ENCODE measurements around the gene FKBP15.
A peak's percentile ranks its signal among the peaks of the same experiment; 100 is the strongest.
"Not testable (repeated sequence)": the region's sequence is repeated elsewhere in the genome, so short reads cannot be mapped to it uniquely, and the experiment has no call there.

The FKBP15 gene, protein sequence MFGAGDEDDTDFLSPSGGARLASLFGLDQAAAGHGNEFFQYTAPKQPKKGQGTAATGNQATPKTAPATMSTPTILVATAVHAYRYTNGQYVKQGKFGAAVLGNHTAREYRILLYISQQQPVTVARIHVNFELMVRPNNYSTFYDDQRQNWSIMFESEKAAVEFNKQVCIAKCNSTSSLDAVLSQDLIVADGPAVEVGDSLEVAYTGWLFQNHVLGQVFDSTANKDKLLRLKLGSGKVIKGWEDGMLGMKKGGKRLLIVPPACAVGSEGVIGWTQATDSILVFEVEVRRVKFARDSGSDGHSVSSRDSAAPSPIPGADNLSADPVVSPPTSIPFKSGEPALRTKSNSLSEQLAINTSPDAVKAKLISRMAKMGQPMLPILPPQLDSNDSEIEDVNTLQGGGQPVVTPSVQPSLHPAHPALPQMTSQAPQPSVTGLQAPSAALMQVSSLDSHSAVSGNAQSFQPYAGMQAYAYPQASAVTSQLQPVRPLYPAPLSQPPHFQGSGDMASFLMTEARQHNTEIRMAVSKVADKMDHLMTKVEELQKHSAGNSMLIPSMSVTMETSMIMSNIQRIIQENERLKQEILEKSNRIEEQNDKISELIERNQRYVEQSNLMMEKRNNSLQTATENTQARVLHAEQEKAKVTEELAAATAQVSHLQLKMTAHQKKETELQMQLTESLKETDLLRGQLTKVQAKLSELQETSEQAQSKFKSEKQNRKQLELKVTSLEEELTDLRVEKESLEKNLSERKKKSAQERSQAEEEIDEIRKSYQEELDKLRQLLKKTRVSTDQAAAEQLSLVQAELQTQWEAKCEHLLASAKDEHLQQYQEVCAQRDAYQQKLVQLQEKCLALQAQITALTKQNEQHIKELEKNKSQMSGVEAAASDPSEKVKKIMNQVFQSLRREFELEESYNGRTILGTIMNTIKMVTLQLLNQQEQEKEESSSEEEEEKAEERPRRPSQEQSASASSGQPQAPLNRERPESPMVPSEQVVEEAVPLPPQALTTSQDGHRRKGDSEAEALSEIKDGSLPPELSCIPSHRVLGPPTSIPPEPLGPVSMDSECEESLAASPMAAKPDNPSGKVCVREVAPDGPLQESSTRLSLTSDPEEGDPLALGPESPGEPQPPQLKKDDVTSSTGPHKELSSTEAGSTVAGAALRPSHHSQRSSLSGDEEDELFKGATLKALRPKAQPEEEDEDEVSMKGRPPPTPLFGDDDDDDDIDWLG

DNA sequence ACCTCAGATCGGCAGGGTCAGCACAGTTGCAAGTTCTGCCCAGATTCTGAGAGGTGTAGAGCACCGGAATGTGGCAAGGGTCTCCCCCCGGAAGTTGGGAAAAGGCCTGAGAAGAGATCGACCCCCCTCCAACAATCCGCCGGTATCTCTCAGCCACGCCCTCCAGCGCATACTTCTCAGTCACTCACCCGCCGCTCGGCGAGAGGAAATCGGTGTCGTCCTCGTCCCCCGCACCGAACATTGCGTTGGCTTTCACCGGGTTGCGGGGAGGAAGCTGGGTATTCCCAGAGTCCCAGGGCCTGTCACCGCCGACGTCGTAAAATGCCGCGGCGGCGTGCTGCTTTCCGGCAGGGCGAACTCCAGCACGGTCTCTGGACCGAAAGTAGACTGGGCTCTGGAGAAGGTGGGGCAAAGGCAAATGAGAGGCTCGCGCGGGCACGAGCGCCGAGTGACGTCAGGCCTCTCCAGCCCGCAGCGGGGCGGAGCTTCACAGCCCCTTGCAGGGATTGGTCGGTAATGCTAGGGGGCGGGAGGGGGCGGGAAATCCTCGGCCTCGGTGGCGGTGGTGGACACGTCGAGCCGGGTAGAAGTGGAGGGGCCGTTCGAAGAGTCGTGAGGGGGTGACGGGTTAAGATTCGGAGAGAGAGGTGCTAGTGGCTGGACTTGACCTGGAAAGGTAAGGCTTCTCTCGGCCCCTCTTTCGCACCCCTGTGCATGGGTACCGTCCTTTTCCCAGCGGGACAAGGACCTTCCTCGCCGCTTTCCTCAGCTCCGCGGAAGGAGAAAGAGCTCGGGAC lies at the start of gene FKBP15, which contains the start of gene SLC31A1:
TSS of gene FKBP15 (minus strand) at position 275 of the 797 bp plus-strand sequence. CDS start at position 241, 34 bp downstream.
TSS of gene SLC31A1 (plus strand) at position 542 of the 797 bp plus-strand sequence. CDS start 34,605 bp downstream, outside the sequence.
- peak; percentile 93 for DNase-seq (ENCODE audit: low read depth)

DNA sequence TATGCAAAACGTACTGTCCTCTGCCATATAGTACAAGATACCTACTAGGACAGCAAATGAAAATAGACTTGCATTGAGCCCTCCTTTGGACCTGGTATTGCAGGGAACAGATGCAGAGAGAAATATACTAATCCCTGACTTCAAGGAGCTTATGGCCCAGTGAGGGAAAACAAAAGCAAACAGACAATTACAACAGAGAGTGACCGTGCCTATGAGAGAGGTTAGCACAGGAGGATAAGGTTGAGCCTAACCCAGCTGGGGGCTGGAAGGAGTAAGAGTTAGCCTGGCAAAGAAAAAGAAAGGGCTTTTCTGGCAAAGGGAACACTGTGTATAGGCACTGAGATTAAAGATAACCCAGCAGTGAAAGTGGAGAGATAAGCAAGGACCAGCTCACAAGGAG lies 48.8 kb upstream of the FKBP15 start:
- no peak for DNase-seq (ENCODE audit: low read depth)

DNA sequence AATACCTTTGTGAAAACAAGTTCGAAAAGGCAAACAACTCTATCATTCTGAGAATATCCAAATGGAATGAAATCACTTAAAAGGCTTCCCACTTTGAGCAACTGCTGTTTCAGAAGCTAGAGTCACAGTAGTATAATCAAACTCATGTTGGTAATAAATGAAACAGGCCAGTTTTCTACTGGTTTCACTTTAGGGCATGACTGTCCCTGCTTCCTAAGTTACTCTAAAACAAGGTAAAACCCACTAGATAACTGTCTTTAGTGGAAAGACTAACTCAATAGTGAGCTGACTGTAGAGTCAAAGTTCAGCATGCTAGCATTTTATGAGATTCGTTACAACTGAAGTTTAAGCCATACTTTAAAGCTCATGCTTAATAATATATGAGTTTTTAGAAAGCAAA lies 48.3 kb upstream of the FKBP15 start:
- DNase-seq (ENCODE audit: low read depth): no peak

DNA sequence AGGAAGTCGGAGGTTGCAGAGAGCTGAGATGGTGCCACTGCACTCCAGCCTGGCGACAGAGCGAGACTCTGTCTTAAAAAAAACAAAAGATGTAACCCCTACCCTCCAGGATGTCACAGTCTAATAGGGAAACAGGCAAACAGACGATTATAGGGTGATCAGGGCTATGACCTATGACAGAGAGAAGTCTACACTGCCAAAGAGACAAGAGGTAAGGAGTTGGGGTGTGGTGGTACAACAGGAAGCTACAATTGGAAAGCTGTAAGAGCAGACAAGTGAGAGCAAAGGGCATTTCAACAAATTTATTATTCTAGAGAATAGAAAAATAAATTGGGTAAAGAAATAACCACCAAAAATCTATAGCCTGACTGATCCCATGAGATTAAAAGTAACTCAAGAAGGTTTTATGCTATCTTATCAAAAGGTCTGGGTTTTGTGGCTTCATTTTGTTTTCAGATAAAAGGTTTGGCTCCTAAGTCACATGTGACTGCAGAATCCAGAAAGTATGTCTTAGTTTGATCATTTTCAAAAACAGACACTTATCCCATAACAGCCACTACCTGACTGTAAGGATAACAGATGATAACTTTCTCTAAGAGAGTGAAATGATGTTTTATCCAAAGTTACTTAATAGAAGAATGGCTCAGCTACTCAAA lies 47.0 kb upstream of the FKBP15 start:
- DNase-seq (ENCODE audit: low read depth): no peak

DNA sequence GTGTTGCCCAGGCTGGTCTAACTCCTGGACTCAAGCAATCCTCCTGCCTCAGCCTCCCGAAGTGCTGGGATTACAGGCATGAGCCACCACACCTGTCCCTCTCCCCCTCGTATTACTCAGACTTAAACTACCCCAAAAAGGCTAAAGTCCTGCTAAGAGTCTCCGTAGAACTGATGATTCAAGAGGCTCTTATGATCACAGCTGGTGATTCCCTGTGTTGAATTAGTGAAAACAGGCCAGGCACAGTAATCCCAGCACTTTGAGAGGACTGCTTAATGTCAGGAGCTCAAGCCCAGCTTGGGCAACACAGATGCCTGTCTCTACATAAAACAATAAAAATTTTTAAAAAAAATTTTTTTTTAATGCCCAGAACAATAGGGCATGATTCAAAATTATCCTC lies 45.1 kb upstream of the FKBP15 start:
- DNase-seq (ENCODE audit: low read depth): no peak

DNA sequence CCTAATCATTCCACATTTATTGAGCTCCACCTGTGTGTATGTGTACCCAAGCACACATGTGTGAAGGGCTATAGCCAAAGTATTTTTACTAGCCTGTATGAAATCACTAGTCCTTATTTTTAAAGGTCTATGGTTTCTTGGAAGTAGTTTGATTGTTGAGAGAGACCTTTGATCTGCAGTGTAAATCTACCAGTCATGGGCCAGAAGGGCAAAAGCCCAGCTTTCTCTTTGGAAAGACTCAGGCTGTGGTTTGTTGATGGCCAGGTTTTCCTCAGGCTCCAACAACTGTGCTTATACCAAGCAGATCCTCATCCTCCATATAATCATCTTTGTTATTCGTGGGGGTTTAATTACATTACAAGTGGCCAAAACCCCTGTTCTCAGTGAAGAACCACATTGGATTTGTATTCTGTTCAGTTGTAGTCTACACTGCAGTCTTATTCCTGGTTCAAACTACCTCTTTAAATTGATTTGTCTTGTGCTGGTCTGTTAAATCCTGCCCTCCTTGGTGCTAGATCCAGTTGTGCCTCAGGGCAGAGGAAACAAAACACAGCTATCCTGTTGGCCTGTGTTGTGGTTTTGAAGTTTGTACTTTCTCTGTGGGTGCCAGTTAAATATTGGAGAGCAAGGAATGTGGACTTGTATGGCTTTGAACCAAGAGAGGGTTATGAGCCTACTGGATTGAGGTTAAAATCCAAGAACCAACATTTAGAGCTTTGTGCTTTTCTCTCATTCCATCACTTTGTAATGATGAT lies 41.0 kb upstream of the FKBP15 start:
- DNase-seq (ENCODE audit: low read depth): no peak

DNA sequence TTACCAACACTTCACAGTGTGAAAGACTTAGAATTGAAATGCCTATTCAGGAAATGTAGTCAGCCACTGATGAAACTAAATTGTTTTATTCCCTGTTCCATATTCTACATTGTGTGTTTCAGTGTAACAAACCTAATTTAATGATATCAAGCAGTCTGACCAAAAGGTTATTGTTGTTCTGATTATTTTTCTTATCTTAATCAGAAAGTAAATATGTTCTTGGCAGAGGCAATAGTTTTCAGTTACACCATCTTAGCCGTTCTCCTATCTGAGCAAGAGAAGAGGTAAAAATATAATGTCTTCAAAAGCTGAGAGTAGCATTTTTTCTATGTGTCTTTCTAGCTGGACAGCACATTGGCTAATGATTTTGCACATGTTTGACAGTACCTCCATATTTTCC lies 37.2 kb upstream of the FKBP15 start:
- no peak for DNase-seq (ENCODE audit: low read depth)

DNA sequence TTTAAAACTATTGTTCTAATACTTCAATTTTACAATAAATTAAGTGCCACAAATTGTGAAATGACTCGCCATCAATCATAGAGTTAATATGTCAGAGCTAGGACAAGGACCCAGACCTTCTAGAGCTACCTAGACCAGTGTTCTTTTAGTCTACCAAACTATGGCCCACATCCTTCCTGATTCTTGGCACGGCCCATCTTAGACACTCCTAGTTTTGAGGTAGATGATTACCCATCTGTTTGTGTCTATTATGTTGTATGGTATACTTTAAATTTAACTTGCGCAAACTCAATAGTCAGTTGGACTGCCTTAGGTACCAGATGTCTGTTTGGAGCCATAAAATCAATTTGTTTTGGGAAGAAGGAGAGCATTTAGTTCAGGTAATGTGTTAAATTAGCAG lies 36.8 kb upstream of the FKBP15 start:
- no peak for DNase-seq (ENCODE audit: low read depth)

DNA sequence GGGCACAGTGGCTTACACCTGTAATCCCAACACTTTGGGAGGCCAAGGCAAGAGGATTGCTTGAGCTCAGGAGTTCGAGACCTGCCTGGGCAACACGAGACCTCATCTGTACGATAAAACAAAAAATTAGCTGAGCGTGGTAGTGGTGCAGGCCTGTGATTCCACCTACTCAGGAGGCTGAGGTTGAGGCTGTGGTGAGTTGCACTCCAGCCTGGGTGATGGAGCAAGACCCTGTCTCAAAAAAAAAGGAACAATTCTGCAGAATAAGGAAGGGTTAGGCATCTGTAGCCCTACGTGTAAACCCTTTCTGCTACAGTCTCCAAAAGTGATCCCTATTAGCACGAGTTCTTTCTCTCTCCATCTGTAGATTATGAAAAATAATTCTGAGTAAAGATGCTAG lies 34.4 kb upstream of the FKBP15 start:
- no peak for DNase-seq (ENCODE audit: low read depth)

DNA sequence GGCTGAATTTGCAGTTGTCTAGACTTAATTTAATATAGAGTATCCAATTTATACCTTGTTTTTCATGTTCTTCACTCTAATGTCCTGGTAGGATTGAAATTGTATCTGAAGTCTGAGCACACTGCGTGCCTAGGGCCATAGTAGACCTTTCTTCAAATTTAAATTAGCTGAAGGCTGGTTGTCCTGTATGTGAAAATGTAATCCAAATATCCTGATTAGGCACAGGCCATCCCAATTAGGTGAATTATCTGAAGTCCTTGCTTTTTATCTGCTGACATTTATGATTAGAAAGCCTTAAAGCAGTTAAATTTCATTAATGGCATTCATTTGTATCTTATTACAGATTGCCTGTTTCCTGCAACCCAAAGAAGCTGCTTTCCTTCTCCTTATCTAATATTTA lies 33.9 kb upstream of the FKBP15 start:
- no peak for DNase-seq (ENCODE audit: low read depth)

DNA sequence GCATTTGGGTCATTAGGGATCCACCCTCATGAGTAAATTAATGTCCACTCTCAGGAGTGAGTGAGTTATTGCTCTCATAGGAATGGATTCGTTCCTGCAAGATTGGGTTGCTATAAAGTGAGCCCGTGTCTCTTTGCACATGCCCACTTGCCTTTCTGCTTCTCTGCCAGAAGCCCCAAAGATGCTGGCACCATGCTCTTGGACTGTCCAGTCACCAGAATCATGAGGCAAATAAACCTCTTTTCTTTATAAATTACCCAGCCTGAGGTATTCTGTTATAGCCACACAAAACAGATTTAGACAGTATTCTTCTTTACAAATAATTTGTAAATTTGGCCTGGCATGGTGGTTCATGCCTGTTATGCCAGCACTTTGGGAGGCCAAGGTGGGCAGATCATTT lies 29.7 kb upstream of the FKBP15 start:
- no peak for DNase-seq (ENCODE audit: low read depth)

DNA sequence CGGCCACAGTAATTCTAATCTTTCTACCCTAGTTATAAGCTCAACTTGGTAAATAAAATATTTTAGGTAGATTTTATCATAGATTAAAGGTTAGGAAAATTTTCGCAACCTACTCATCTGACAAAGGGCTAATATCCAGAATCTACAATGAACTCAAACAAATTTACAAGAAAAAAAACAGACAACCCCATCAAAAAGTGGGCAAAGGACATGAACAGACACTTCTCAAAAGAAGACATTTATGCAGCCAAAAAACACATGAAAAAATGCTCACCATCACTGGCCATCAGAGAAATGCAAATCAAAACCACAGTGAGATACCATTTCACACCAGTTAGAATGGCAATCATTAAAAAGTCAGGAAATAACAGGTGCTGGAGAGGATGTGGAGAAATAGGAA lies 28.6 kb upstream of the FKBP15 start:
- DNase-seq (ENCODE audit: low read depth): not testable (repeated sequence)

DNA sequence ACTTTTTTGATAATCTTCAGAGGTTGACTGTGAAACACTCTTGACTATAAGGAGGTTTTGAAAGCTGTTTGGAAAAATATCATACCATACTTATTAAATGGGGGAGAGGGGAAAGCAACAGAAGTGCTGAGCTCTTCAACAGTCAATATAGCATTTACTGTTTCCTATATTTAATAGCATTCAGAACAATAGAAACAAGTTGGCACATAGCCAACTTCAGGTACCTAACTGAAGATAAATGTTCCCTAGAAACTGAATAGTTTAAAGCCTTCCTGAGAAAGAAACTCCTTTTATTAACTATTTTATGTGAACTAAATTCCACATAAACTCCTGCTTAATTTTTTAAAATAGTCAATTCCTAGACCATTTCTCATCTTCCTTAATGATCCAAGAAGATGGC lies 26.6 kb upstream of the FKBP15 start:
- DNase-seq (ENCODE audit: low read depth): no peak

DNA sequence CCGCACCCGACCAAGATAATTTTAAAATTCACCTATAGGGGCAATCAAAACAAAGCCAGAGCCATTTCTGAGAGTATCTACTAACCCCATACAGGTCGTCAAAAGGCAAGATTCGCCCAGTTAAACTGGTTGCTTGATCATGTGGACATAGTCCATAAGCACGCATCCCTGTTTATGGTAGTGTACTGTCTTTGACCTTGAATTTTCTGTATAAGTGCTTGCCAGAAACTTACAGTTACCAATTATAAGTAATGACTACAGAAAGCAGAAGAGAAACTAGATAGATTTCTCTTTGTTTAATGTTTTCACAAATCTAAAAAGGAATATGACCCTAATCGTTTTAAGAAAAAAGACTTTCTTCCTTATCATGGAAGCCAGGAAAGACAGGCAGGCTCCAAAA lies 25.9 kb upstream of the FKBP15 start:
- no peak for DNase-seq (ENCODE audit: low read depth)

DNA sequence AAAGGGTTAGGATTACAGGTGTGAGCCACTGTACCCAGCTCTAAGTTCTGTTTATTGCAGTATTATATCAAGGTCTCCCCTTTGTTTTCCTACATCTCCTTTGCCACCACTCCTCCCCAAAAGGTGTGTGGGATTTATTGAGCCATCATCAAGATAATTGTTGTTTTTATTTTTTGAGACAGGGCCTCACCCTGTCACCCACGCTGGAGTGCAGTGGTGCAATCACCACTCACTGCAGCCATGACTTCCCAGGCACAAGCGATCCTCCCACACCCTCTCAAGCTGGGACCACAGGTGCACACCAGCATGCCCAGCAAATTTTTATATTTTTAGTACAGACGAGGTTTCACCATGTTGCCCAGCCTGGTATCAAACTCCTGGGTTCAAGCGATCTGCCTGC lies 24.8 kb upstream of the FKBP15 start:
- DNase-seq (ENCODE audit: low read depth): no peak

DNA sequence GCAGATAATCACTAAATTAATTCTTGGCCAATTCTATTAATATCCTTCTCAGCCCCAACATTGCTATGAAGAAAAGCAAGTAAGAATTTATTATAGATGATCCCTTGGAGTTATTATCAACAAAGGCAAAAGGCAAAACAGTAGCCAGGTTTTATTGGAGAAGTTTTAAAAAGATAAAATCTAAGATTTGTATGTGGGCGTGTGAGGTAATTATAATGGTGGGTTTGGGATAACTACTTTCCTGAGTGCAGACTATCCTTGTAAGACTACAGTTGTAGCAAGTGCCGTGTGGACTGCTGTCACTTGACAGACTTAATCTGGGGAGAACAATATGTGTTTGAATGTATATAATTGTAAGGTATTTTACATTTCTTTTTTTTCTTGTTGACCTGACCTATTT lies 23.5 kb upstream of the FKBP15 start:
- no peak for DNase-seq (ENCODE audit: low read depth)

DNA sequence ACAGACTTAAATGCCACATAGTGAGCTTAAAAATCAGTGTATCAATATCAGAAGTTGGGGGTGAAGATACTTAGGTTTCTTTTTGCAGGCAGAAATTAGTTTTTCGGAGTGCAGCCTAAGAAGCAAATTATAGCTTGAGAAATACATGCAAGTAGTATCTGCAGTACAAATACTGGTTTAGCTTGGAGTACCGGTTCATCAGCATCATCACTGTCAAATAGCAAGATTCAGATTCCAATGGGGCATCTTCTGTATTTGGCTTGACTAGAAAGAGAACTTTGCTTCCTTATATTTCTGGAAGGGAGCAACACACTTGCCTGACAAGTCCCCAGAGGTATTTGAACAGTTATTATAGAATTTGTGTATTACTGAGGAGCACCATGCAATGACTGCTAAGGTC lies 20.1 kb upstream of the FKBP15 start:
- DNase-seq (ENCODE audit: low read depth): no peak

DNA sequence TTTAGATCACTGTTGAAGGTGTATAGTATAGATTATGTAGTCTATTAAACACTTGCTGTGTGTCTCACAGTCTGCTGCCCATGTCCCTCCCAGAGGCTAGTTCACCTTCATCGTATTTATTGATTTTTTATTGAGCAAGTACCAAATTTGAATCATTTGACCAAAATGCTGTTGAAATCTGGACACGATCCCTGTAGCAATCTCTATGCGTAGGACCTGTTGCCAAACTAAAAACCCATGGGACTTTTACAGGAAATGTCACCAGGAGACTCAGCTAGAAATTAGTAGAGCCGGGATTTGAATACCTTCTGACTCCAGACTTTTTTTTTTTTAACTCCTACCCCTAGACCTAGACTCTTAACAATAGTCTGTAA lies 17.8 kb upstream of the FKBP15 start:
- DNase-seq (ENCODE audit: low read depth): no peak

DNA sequence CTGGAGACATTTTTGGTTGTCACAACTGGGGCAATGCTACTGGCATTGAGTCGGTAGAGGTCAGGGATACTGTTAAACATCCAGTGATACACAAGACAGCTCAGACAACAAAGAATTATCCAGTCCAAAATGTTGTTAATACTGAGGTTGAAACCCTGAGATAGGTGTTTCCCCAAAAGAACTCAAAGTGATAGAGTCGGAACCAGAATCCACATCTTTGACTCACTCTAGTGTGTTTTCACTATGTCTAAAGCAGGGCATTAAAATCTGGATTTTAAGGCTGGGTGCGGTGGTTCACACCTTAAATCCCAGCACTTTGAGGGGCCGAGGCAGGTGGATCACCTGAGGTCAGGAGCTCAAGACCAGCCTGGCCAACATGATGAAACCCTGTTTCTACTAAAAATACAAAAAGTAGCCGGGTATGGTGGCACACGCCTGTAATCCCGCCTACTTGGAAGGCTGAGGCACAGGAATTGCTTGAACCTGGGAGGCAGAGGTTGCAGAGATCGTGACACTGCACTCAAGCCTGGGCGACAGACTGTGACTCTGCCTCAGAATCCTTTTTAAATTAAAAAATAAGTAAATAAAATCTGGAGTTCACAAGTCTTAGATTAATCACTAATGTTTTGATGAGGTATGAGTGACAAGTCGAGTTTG lies 17.3 kb upstream of the FKBP15 start:
- no peak for DNase-seq (ENCODE audit: low read depth)

DNA sequence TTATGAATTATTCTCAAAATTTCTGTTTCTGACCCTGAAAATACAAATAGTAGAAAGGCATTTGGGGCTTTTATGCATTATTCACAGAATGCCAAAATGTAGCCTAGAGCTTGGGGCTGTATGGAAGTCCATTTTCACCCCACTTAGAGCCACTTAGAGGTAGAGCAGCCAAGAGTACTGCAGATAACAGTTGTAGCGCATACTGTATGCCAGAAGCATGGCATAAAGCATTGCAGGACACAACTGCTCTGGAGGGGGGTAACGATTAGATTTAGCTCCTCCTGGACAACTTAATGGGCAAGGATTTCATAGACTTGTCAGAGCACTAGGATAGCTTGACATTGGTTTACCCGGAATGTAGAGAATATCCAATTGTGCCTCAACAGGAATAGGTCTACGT lies 15.9 kb upstream of the FKBP15 start:
- DNase-seq (ENCODE audit: low read depth): no peak
